Subcutaneous adipose tissue (tissue), 4 donors: ENCODE results near the gene CACNG3. TPM values are rescaled to one million over a fixed set of nuclear protein-coding genes. Genes with fewer than 3 reads are reported as not detected.

Experiments
- total RNA-seq, 4 donors: library from RNA; depleted of rRNA; stranded (reverse); fragments of >200 nt; gene quantifications; one replicate each; pipeline ENCODE4 v1.1.0, GENCODE V29; 2016
- TF ChIP-seq, protein P1 (sequence below): fragments of 450-650 bp; IDR thresholded peaks from one replicate; pipeline ENCODE4 v1.5.1; 2016; ENCODE audit warnings: low read depth, mild to moderate bottlenecking, control low read depth, antibody characterized with exemption, moderate library complexity

The CACNG3 gene
- total RNA-seq = not detected

GRCh38 chr16:24255456-24256371 lies at the start of gene CACNG3:
Gene CACNG3 (plus strand): TSS chr16:24256335. CDS start chr16:24256755, 420 bp downstream.
- TF ChIP-seq, protein P1, sequence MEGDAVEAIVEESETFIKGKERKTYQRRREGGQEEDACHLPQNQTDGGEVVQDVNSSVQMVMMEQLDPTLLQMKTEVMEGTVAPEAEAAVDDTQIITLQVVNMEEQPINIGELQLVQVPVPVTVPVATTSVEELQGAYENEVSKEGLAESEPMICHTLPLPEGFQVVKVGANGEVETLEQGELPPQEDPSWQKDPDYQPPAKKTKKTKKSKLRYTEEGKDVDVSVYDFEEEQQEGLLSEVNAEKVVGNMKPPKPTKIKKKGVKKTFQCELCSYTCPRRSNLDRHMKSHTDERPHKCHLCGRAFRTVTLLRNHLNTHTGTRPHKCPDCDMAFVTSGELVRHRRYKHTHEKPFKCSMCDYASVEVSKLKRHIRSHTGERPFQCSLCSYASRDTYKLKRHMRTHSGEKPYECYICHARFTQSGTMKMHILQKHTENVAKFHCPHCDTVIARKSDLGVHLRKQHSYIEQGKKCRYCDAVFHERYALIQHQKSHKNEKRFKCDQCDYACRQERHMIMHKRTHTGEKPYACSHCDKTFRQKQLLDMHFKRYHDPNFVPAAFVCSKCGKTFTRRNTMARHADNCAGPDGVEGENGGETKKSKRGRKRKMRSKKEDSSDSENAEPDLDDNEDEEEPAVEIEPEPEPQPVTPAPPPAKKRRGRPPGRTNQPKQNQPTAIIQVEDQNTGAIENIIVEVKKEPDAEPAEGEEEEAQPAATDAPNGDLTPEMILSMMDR = no peak

- TF ChIP-seq, protein P1 = no peak
Measured at GRCh38 chr16:24206926-24207325, 49.2 kb upstream of the CACNG3 start.

DNA sequence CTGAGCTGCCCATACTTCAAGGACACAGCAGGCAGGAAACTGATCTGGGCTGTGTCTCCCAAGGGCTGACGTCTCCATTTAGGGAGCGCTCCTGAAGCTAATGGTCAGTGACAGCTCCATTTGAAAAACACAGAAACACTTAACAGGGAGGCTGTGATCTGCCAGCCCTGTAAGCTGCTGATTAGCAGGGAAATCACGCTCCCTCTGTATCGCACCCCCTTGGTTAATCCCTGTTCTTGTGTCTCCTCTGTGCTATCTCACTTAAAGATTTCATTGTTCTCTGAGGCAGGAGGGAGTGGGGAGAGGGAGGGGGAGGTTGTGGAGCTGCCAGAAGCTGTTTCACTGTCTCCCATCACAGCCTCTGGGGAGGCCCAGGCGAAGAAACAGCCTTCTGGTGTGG lies 47.4 kb upstream of the CACNG3 start:
- TF ChIP-seq, protein P1 = no peak

DNA sequence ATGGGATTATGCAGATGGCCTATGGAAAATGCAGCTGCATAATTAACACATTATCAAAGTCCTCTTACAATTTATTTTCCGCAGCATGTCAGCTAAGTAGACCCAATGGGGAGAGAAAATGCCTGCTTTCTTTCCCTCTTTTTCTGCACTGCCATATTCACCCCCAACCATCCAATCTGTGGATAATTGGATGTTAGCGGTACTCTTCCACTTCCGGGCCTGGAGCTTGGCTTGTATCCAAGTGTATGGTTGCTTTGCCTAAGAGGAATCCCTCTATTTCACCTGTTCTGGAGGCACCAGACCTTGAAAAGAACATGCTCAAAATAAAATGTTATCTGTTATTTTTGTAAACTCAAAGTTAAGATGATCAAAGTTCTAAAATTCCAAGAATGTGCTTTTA lies 41.1 kb upstream of the CACNG3 start:
- TF ChIP-seq, protein P1 = no peak

DNA sequence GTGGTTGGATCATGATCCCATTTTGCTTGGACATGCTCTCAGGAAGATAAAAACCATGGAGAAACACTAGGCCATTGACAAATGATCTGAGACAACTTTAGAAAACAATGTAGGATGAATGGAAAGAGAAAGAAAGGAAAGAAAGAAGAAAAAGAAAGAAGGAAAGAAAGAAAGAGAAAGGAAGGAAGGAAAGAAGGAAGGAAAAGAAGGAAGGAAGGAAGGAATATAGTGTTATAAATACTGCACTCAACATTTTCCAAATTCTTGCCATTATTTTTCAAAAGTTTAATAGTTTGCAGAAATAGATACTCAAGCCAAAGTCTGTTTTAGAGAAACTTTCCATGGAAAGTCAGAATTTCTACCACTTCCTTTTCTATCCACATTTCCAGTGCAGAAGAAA lies 39.2 kb upstream of the CACNG3 start:
- TF ChIP-seq, protein P1 = no peak

- TF ChIP-seq, protein P1 = no peak
Measured at GRCh38 chr16:24217461-24217860, 38.7 kb upstream of the CACNG3 start.

DNA sequence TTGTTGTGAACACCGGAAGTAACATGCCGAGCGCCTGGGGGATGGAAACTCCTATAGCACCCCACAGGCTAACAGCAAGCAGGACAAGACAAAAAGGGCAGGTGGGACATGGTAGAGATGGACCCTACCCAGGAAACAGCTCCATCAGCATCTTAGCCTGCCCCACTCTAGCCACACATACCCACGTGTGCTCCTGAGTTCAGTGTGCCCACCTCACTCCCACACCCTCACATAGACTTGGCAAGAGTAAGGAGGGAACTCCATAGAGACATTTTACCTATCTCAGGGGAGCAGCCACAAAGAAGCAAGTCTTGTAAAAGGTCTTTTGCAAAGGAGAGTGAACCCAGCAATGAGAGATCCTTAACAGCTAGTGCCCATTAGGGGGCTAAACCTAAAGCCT lies 37.8 kb upstream of the CACNG3 start:
- TF ChIP-seq, protein P1 = no peak
